T1000 (cell line): ENCODE results near the gene TIMM44.
"Not testable (repeated sequence)": the region's sequence is repeated elsewhere in the genome, so short reads cannot be mapped to it uniquely, and the experiment has no call there.

Experiments
- DNase-seq: peaks from one replicate; lab custom pipeline; 2025; ENCODE audit warnings: mixed read lengths; lab: John Stamatoyannopoulos, UW

TIMM44 gene

DNA sequence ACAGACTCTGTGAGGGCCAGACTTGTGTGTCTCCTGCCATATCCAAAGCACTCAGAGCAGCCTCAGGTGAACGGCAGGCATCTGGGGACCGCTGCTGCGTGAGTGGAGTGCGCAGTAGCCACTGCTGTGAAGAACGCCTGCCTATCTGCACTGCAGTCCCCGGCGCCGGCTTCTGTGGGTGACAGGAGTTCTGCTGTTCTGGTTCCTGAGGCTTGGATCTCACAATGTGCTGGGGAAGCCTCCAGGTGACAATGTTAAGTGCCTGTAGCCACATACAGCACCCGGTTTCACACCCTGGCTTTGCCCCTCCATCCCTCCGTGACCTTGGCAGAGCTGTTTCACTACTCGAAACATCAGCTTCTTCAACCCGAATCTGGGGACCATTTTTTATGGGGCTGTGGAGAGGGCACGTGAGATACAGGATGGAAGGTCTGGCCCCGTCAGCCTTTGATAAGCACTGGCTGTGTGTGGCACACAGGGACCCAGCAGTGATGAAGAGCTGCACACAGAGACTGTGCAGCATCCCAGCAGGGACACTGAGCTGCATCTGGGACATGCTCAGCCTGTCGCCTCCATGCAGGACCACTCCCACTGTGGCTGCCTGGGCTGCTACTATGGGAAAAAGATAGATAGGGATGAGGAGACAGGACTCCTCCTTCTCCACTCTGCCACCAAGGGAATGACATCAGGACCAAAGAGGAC, 33.7 kb upstream of the TIMM44 start:
- no peak for DNase-seq

GRCh38 chr19:7976461-7976860, 33.0 kb upstream of the TIMM44 start:
- no peak for DNase-seq

DNA sequence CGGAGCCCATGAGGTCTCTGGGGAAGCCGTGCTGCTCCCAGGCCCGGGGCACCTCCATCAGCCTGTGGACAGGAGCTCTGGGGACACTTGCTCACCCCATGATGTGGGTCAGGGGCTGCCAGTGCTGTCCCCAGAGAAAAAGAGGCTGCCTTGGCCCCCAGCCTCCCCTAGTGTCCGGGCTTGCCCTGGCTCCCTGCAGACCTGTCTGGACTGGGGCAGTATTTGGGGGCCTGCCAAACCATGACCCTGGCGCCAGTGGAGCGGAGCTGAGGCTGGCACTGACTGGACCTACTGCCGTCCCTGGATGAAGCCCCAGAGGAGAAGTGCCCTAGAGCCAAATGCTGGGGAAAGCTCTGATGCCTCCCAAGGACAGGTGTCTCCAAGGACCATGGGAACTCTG, 31.6 kb upstream of the TIMM44 start:
- DNase-seq, result no peak

- DNase-seq, result no peak
Observed at GRCh38 chr19:7973883-7974282, 30.4 kb upstream of the TIMM44 start.

DNA sequence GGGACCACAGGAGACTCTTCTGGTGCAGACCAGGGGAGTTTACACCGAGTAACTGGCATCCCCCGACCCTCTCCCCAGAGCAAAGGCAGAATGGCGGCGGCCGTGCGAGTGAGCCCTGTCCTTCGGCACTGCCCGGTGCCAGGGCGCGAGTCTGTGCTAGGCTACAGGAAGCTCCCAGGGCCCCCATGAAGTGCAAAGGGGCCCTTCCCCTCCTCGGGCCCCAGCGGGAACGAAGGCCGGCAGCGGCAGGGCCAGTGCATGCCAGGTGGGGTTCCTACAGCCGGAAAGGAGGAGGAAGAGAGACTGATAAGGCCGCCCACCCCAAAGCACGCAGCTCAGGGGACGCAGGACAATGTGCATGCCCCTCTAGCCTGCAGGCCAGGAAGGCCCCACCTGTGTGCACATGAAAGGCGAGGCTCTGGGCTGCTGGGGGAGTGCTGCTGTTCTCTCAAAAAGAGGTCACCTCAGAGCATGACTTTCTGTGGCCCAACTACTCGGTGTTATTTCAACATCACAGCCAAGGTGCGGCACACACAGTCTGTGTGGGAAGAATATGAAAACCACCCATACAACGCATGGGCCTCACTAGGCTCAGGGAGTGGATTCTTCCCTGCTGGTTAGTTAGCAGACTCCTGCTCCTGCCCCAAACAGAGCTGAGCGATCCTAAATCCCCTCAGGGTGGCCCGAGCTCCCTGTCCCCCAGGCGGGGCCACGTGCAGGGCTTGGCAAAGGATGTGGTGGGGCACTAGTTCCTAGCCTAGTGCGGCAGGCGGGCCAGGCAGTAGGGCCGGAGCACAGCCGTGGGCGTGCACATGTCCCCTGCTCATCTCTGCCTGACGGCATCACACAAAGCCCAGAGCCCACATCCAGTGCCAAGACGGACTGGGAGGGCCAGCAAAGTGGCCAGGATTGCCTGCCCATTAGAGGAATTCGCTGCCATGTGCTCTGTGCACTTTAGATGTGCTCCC, 28.4 kb upstream of the TIMM44 start:
- no peak for DNase-seq

GRCh38 chr19:7970716-7971448, 27.4 kb upstream of the TIMM44 start:
- no peak for DNase-seq

DNA sequence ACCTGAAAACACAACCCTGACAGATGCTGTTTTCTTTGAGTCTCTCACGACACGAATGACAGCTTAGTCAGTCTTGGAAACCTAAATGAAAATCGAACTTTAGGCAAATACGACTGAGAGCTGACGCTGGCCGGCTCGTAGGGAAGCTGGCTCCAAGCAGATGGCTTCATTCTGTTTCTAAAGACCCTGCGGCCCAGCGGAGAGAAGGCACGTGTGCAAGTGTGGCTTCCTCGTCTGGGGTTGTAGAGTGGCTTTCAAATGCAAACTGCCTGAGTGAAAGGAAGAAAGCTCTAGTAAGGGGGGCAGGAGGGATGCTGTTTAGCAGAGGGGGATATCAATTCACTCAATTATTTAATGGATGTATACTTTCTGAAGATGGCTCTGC, 26.1 kb upstream of the TIMM44 start:
- no peak for DNase-seq

DNA sequence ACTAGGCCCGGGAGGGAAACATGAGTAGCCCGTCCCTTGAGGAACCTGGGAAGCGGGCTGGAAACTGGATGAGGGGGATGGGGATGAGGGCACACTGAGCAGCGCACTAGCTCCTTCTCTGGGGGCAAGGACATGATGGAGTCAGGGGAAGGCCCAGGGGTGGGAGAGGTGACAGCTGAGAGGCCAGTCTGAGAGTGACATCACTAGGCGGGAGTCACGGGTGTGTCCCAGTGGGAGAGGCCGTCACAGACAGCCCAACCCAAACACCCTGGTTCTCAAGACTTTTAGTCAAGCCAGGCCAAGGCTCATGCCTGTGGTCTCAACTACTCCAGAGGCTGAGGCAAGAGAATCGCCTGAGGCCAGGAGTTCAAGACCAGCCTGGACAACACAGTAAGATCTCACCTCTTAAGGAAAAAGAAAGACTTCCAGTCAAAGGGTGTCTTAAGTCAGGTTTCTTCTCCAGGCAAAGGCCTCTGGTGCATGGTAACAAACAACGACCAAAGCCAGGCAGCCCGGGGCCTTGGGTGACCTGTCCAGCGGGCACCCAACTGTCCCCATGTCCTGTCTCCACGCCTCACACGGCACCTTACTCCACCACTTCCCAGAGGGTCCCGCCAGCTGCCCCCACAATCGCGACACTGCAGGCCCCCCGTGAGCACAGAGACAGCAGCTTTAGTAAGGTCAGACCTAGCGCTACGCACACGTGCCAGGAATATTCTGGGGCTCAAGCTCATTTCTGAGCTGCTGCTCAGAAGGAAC, 25.5 kb upstream of the TIMM44 start:
- DNase-seq, result no peak

DNA sequence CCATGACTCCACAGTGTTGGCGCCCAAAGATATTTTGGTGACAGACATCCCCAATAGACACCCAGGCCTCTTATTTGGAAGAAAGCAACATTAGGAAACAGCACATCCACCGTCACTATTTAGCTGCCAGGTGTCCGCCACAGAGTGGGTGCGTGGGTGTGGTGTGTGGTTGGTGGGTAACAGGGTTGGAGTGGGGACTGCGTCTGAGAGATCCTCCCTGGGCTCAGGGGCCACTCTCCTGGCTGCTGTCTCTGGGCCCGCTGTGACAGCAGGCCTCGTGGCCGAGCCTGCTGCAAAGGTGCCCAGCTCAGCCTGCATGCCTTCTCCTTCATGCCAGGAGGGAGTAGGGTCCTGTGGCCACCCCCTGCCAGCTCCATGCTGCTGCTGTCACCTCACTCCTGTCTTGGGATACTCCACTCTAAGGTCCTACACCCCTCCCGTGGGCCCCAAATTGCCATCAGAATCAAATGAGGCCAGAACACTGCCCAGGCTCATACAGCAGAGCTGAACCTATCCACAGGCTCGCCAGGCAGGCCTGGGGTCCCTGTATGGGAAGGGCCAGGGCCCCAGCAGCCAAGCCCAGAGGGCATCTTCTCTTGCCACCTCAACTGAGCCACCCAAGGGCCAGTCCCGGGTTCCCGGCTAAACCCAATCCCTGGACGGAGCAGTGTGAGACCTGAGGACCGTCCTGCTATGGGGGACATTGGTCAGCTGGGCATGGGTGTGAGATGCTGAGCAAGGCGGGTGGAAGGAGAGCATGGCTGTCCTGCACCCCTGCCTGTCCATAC, 24.7 kb upstream of the TIMM44 start:
- no peak for DNase-seq

DNA sequence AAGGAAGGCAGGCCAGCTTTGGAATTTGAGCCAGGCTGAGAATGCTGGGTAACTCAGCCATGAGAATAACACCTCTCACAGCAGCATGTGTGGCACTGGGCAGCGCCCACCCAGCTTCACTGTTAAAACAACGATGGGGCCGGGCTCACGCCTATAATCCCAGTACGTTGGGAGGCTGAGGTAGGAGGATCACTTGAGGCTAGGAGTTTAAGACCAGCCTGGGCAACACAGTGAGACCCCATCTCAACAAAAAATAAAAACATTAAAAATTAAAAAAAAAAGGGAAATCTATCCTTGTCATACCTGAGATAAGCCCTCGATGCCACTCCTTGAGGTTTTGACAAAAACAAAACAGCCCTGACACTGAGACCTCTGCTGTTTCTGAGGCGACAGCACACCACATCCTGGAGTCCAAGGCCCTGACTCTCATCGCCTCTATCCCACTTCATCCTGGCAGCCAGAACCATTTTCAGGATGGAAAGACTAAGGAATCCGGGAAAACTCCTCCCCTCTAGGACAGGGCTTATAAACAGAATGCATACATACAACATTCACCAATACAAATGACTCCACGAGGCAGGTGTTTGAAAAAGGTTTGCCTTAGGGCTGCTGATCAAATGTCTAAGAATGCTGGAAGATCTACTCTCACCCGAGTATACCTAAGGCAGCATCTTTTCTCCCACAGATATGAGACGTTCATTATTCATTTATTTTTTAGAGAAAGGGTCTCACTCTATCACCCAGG, 22.6 kb upstream of the TIMM44 start:
- DNase-seq, result no peak

DNA sequence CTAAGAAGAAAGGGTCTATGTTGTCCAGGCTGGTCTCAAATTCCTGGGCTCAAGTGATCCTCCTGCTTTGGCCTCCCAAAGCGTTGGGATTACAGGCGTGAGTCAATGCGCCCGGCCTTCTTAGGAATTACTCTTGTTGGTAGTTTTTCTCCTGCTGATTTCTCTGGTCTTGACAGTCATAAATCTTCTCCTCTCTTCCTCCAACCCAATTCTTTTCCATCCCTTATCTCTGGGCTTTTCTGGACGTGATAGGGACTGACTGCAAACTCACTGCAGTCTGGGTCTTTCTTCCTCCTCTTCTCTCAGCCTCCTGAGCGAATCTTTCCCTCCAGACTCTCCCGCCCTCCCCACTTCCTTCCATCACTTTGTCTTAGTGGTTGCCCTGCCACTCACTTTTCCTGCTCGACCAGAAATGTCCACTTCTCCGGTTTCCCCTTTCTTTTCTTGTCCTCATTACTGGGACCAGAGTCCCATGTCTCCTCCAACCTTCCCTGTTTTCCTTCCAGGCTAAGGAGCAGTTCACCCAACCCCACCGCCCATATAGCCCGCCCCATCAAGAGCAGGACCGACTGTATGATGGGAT, 21.9 kb upstream of the TIMM44 start:
- no peak for DNase-seq

GRCh38 chr19:7963566-7963965, 20.1 kb upstream of the TIMM44 start:
- no peak for DNase-seq

GRCh38 chr19:7962644-7963268, 19.3 kb upstream of the TIMM44 start:
- DNase-seq, result no peak

DNA sequence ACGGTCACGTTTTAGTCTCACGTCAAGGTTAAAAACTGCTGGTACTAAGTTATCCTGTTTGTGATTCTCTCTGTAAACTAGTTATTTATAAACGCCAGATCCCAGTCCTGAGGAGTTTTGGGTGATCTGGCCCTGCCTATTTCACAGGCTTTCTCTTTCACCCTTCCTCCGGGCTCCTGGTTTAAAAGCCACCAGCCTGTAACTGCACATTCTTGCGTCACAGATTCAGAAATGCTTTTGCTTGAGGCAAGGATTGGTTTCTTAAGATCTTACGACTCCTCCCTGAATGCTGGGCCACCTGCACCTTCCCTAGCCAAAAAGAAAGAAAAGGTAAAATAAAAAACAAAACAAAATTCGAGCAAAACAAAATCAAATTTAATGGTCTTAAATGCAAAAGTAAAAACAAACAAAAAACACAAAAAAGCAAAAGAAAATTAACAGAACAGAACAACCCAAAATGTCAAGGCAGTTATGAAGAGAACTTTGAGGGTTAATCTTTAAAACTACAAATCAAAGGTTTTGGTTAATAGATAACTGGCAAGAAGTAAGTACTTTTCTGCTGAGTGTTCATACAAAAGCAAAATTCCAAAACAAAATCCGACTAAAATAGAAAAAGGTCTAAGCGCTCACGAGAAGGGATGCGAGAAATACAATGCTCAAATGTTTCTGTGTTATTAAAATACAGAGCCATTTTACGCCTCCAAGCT, 18.6 kb upstream of the TIMM44 start:
- DNase-seq, result no peak

- DNase-seq, result not testable (repeated sequence)
Observed at GRCh38 chr19:7961082-7961481, 17.6 kb upstream of the TIMM44 start.

DNA sequence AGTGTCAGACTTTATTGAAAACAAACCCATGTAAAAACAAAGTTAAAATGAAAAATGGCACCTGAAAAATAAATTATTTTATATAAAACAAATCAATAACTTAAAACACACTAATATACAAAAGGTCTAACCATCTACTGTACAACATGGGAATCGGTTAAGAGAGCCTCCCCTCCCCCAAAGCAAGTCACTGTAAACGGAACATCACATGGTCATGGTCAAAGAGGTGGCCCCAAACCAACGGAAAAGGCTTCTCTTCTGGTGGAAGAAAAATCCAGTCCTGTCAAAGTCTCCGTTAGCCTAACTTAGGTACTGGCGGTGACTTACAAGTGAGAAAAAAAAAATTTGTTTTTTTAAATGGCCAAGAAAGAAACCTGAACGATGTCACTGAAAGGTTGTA, 15.7 kb upstream of the TIMM44 start:
- no peak for DNase-seq

GRCh38 chr19:7955696-7956095, 12.2 kb upstream of the TIMM44 start:
- no peak for DNase-seq

DNA sequence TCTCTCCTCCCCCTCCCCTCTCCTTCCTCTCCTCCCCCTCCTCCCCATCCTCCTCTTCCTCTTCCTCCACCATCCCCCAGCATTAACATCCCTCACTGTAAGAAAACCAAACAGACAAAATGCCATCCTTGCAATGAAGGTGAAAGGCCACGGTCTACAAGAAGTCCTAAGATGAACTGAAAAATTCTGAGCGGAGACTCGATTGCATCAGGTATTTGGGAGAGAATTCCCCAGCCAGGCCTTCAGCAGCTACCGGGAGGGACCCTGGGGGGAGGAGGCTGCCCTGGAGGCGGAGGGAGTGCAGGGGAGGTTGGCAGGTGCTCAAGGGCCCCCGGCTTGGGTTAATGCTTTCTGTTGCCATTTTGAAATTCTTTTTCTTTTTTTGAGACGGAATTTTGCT, 10.1 kb upstream of the TIMM44 start:
- DNase-seq, result no peak

GRCh38 chr19:7953060-7953459, 9.6 kb upstream of the TIMM44 start:
- DNase-seq, result no peak
